NCI-H1417 treated with DMSO at 0.1 percent for 48 hours (cell line): ENCODE results near the gene FAM216A.
"Not testable (repeated sequence)": the region's sequence is repeated elsewhere in the genome, so short reads cannot be mapped to it uniquely, and the experiment has no call there.

Source experiments
- DNase-seq: peaks from one replicate; lab custom pipeline; 2025; lab: John Stamatoyannopoulos, UW

The FAM216A gene

DNA sequence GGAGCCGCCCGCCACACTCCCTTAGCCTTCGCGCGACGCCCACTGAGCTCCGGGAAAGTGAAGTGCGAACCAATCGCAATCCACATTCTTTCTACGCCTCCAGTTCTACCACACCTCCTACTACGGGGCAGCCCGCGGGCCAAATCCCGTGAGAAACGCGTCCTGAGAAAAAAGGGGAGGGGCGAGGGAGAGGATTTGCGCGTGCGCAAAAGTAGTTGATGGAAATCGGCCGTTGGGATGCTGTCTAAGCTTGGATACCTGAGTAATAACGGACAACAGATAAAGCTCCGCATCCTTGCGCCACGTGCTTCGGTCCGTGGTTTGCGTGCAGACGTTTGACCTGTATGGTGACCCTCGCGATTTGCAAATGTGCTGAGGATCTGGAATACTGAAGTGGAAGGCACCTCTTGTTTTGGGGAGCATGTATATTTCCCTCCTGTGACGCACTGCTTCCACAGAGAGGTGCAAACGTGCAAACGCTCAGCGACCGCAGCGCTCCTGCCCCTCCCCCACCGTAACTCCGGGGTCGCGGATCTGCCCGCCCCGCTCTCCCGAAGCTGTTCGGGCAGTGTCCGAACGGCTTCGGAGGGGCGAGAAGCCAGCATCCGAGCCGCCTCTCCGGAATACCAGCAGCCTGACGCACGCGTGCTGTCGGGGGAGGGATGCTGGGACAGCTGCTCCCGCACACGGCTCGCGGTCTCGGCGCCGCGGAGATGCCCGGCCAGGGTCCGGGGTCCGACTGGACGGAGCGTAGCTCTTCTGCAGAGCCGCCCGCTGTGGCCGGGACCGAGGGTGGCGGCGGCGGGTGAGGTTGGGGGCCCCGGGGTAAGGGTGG lies at the start of gene FAM216A, which contains the start of gene GPN3:
TSS of gene FAM216A (plus strand) at position 632 of the 835 bp plus-strand sequence. CDS start at position 663, 31 bp downstream.
TSS of gene GPN3 (minus strand) at position 44 of the 835 bp plus-strand sequence. CDS start 54 bp downstream, outside the sequence.
- DNase-seq, result peak; percentile 99

DNA sequence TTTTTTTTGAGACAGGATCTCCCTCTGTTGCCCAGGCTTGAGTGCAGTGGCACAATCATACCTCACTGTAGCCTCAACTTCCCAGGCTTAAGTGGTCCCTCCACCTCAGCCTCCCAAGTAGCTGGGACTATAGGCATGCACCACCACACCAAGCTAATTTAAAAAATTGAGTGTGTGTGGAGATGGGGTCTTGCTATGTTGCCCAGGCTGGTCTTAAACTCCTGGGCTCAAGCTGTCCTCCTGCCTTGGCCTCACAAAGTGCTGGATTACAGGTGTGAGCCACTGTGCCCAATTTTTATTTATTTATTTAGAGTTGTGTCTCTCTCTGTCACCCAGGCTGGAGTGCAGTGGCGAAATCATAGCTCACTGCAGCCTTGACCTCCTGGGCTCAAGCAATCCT lies 48.0 kb upstream of the FAM216A start:
- DNase-seq, result not testable (repeated sequence)

GRCh38 chr12:110421159-110421661 lies 47.4 kb upstream of the FAM216A start:
- no peak for DNase-seq

GRCh38 chr12:110421701-110422100 lies 46.9 kb upstream of the FAM216A start:
- no peak for DNase-seq

GRCh38 chr12:110424237-110424636 lies 44.4 kb upstream of the FAM216A start:
- DNase-seq, result no peak

DNA sequence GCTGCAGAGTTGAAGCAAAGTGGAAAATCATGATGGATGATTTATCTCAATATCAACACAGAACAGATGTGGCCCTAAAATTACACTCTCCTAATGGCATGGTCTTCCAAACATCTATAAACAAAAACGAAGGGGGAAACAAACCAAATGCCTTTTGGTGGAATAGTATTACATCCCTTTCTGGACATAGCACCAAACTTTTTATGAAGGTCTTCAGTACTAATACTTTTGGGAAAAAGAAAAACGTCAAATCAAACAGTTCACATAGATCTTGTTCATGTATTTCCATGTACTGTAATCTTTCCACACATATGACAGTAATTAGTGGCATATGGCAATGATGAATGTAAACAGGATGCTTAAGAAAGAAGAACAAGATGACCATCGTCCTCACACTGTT lies 42.2 kb upstream of the FAM216A start:
- DNase-seq, result no peak

- DNase-seq, result not testable (repeated sequence)
These were observed 39.0 kb upstream of the FAM216A start for GRCh38 chr12:110429676-110430075.

GRCh38 chr12:110431957-110432587 lies 36.6 kb upstream of the FAM216A start:
- DNase-seq, result no peak

GRCh38 chr12:110436231-110436630 lies 32.4 kb upstream of the FAM216A start:
- no peak for DNase-seq

- no peak for DNase-seq
These were observed 24.2 kb upstream of the FAM216A start for GRCh38 chr12:110444455-110444854.

- DNase-seq, result peak; percentile 76
These were observed 18.7 kb upstream of the FAM216A start, which contains the start of gene ARPC3 for GRCh38 chr12:110449799-110450497. TSS of gene ARPC3 (minus strand) at chr12:110450337. CDS start at chr12:110450260, 77 bp downstream.

GRCh38 chr12:110451263-110451662 lies 17.4 kb upstream of the FAM216A start:
- DNase-seq, result no peak

- no peak for DNase-seq
These were observed 14.9 kb upstream of the FAM216A start for GRCh38 chr12:110453569-110454296.

GRCh38 chr12:110458756-110459155 lies 9.9 kb upstream of the FAM216A start:
- DNase-seq, result no peak

GRCh38 chr12:110461189-110461588 lies 7.5 kb upstream of the FAM216A start:
- not testable (repeated sequence) for DNase-seq

DNA sequence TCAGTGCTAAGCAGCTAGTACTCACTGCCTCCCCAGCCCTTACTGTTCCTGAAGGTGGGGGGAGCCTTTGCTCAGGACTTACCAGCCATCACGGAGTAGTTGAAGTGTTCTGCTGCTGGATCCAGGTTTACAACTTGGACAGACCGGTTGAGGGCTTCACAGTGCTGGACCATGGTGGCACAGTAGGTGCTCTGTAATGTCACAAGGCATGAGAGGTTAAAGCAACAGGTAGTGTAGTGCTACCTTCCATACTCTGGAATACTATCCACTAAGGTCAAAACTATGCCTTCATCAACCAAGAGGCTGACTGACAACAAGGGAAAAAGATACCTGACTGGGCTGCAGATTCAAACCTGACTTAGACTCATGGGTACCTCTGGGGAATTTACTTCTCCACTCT lies 3.6 kb upstream of the FAM216A start:
- DNase-seq, result no peak

- DNase-seq, result not testable (repeated sequence)
These were observed 2.9 kb upstream of the FAM216A start for GRCh38 chr12:110465765-110466164.

- DNase-seq, result no peak
These were observed 1.9 kb upstream of the FAM216A start for GRCh38 chr12:110466791-110467190.

DNA sequence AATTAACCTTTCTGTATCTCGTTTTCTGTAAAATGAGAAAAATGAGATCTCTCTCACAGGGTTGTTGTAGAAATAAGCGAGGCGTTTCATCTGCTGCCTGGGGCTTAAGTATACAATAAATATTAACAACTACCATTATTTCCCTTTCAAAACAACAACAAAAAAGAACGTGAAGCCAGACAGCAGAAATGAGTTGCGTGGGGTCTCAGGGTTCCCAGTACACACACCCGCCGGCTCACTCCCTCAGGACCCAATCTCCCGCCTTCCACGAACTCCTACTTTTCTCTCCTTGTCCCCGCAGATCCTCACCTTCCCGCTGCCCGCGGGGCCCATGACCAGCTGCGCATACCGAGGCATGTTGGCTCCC lies 815 bp upstream of the FAM216A start:
- no peak for DNase-seq

- no peak for DNase-seq
These were observed 6.8 kb downstream of the FAM216A start for GRCh38 chr12:110475426-110475825.

- DNase-seq, result no peak
These were observed 30.5 kb downstream of the FAM216A start for GRCh38 chr12:110498984-110499706.
